ENCODE measurements around the gene MIS18A. TPM values are rescaled to one million over a fixed set of nuclear protein-coding genes. Genes with fewer than 3 reads are reported as not detected.
A peak's percentile ranks its signal among the peaks of the same experiment; 100 is the strongest.
"Not testable (repeated sequence)": the region's sequence is repeated elsewhere in the genome, so short reads cannot be mapped to it uniquely, and the experiment has no call there.

The MIS18A gene
- polyA plus RNA-seq, 3 donors, result 20.0 to 26.9 (median 26.5) TPM

- no peak for DNase-seq (ENCODE audit: extremely low read depth in 1 of 11, low read depth in 9 of 11, low spot score in 4 of 11)
These were observed 32.8 kb upstream of the MIS18A start for GRCh38 chr21:32311621-32312020.

- DNase-seq (ENCODE audit: extremely low read depth in 1 of 11, low read depth in 9 of 11, low spot score in 4 of 11), result not testable (repeated sequence)
These were observed 32.1 kb upstream of the MIS18A start for GRCh38 chr21:32310976-32311375.

- DNase-seq (ENCODE audit: extremely low read depth in 1 of 11, low read depth in 9 of 11, low spot score in 4 of 11), result no peak
These were observed 31.1 kb upstream of the MIS18A start for GRCh38 chr21:32309906-32310460.

- no peak for DNase-seq (ENCODE audit: extremely low read depth in 1 of 11, low read depth in 9 of 11, low spot score in 4 of 11)
These were observed 29.8 kb upstream of the MIS18A start for GRCh38 chr21:32308696-32309095.

GRCh38 chr21:32307706-32308105 is 28.9 kb upstream of the MIS18A start:
- no peak for DNase-seq (ENCODE audit: extremely low read depth in 1 of 11, low read depth in 9 of 11, low spot score in 4 of 11)

GRCh38 chr21:32306021-32306780 is 27.4 kb upstream of the MIS18A start:
- no peak for DNase-seq (ENCODE audit: extremely low read depth in 1 of 11, low read depth in 9 of 11, low spot score in 4 of 11)

- no peak for DNase-seq (ENCODE audit: extremely low read depth in 1 of 11, low read depth in 9 of 11, low spot score in 4 of 11)
These were observed 26.1 kb upstream of the MIS18A start for GRCh38 chr21:32304998-32305397.

GRCh38 chr21:32303385-32303784 is 24.5 kb upstream of the MIS18A start:
- no peak for DNase-seq (ENCODE audit: extremely low read depth in 1 of 11, low read depth in 9 of 11, low spot score in 4 of 11)

GRCh38 chr21:32302560-32302959 is 23.7 kb upstream of the MIS18A start:
- no peak for DNase-seq (ENCODE audit: extremely low read depth in 1 of 11, low read depth in 9 of 11, low spot score in 4 of 11)

GRCh38 chr21:32301596-32301995 is 22.7 kb upstream of the MIS18A start:
- DNase-seq (ENCODE audit: extremely low read depth in 1 of 11, low read depth in 9 of 11, low spot score in 4 of 11), result no peak

- no peak for DNase-seq (ENCODE audit: extremely low read depth in 1 of 11, low read depth in 9 of 11, low spot score in 4 of 11)
These were observed 21.4 kb upstream of the MIS18A start for GRCh38 chr21:32300117-32300681.

- DNase-seq (ENCODE audit: extremely low read depth in 1 of 11, low read depth in 9 of 11, low spot score in 4 of 11), result no peak
These were observed 20.8 kb upstream of the MIS18A start for GRCh38 chr21:32299695-32300094.

GRCh38 chr21:32298658-32299081 is 19.8 kb upstream of the MIS18A start, which contains the start of gene MRAP:
TSS of gene MRAP (plus strand) at chr21:32298855. CDS start at chr21:32298972, 117 bp downstream.
- no peak for DNase-seq (ENCODE audit: extremely low read depth in 1 of 11, low read depth in 9 of 11, low spot score in 4 of 11)

GRCh38 chr21:32298148-32298559 is 19.3 kb upstream of the MIS18A start:
- DNase-seq (ENCODE audit: extremely low read depth in 1 of 11, low read depth in 9 of 11, low spot score in 4 of 11), result no peak

GRCh38 chr21:32297449-32297848 is 18.6 kb upstream of the MIS18A start:
- DNase-seq (ENCODE audit: extremely low read depth in 1 of 11, low read depth in 9 of 11, low spot score in 4 of 11), result no peak

- no peak for DNase-seq (ENCODE audit: extremely low read depth in 1 of 11, low read depth in 9 of 11, low spot score in 4 of 11)
These were observed 6.6 kb upstream of the MIS18A start for GRCh38 chr21:32285476-32285875.

- DNase-seq (ENCODE audit: extremely low read depth in 1 of 11, low read depth in 9 of 11, low spot score in 4 of 11), result no peak
These were observed 4.1 kb upstream of the MIS18A start for GRCh38 chr21:32282992-32283391.

- no peak for DNase-seq (ENCODE audit: extremely low read depth in 1 of 11, low read depth in 9 of 11, low spot score in 4 of 11)
These were observed 2.7 kb upstream of the MIS18A start for GRCh38 chr21:32281531-32281930.

GRCh38 chr21:32279377-32279680 is 480 bp upstream of the MIS18A start:
- DNase-seq (ENCODE audit: extremely low read depth in 1 of 11, low read depth in 9 of 11, low spot score in 4 of 11), result no peak

GRCh38 chr21:32278103-32278502 is 746 bp downstream of the MIS18A start:
- DNase-seq (ENCODE audit: extremely low read depth in 1 of 11, low read depth in 9 of 11, low spot score in 4 of 11), result peak in 1 of 11 donors; percentile 3

- DNase-seq (ENCODE audit: extremely low read depth in 1 of 11, low read depth in 9 of 11, low spot score in 4 of 11), result no peak
These were observed 2.2 kb downstream of the MIS18A start for GRCh38 chr21:32276671-32277070.

All from renal cortex interstitium (tissue), 11 donors.